MM.1S (cell line): ENCODE data around the gene B3GNT8.

Experiments
- DNase-seq: peaks from one replicate; pipeline ENCODE4 v3.0.0-alpha.2; 2015
- H2AFZ ChIP-seq: fragments of 300-600 bp; sonication (generic); 2 replicates; pipeline ENCODE4 v1.6.0; 2016; ENCODE audit warnings: antibody characterized with exemption, low read length
- H3F3A ChIP-seq: fragments of 300-600 bp; sonication (generic); 2 replicates; pipeline ENCODE4 v1.6.1; 2016; ENCODE audit warnings: mild to moderate bottlenecking, antibody characterized with exemption, low read length, moderate library complexity, mixed read lengths; ENCODE audit not compliant: insufficient read depth
- H3K27ac ChIP-seq: fragments of 300-600 bp; sonication (generic); 2 replicates; pipeline ENCODE4 v1.5.1; 2016; ENCODE audit warnings: mild to moderate bottlenecking, low read length
- H3K27me3 ChIP-seq: fragments of 300-600 bp; sonication (generic); replicated peaks from 2 replicates; pipeline ENCODE4 v1.6.0; 2016; ENCODE audit warnings: low read length; ENCODE audit not compliant: insufficient read depth
- H3K36me3 ChIP-seq: fragments of 300-600 bp; sonication (generic); replicated peaks from 2 replicates; pipeline ENCODE4 v1.6.1; 2016; ENCODE audit warnings: mild to moderate bottlenecking, low read length, mixed read lengths; ENCODE audit not compliant: insufficient read depth
- H3K4me1 ChIP-seq: fragments of 300-600 bp; sonication (generic); 2 replicates; pipeline ENCODE4 v1.6.1; 2016; ENCODE audit warnings: low read length, mixed read lengths
- H3K4me2 ChIP-seq: fragments of 300-600 bp; sonication (generic); 2 replicates; pipeline ENCODE4 v1.6.0; 2016; ENCODE audit warnings: low read depth, low read length
- H3K4me3 ChIP-seq: fragments of 300-600 bp; sonication (generic); 2 replicates; pipeline ENCODE4 v1.5.1; 2016; ENCODE audit warnings: low read length, mixed read lengths
- H3K79me2 ChIP-seq: fragments of 300-600 bp; sonication (generic); 2 replicates; pipeline ENCODE4 v1.6.1; 2016; ENCODE audit warnings: mixed run types, low read length, mixed read lengths
- H3K9ac ChIP-seq: fragments of 300-600 bp; sonication (generic); 2 replicates; pipeline ENCODE4 v1.6.1; 2016; ENCODE audit warnings: low read length, mixed read lengths
- H3K9me2 ChIP-seq: fragments of 300-600 bp; sonication (generic); replicated peaks from 2 replicates; pipeline ENCODE4 v1.6.1; 2016; ENCODE audit warnings: mild to moderate bottlenecking, low read length, mixed read lengths; ENCODE audit not compliant: insufficient read depth
- H3K9me3 ChIP-seq: fragments of 300-600 bp; sonication (generic); replicated peaks from 2 replicates; pipeline ENCODE4 v1.6.1; 2016; ENCODE audit warnings: mild to moderate bottlenecking, low read length, mixed read lengths; ENCODE audit not compliant: insufficient read depth
- H4K20me1 ChIP-seq: fragments of 300-600 bp; sonication (generic); 2 replicates; pipeline ENCODE4 v1.6.1; 2016; ENCODE audit warnings: mild to moderate bottlenecking, low read length, moderate library complexity, mixed read lengths; ENCODE audit not compliant: insufficient read depth
- EZH2 ChIP-seq: fragments of 300-600 bp; sonication (generic); optimal IDR thresholded peaks from 2 replicates; pipeline ENCODE3; 2017; ENCODE audit warnings: low read depth, mild to moderate bottlenecking, antibody characterized with exemption, low read length, mixed read lengths
- EZH2phosphoT487 ChIP-seq: fragments of 300-600 bp; sonication (generic); IDR thresholded peaks from 2 replicates; pipeline ENCODE4 v1.6.1; 2018; ENCODE audit warnings: antibody characterized with exemption, low read length
- TF ChIP-seq, protein P1 (sequence below): fragments of 300-600 bp; sonication (generic); IDR thresholded peaks from 2 replicates; pipeline ENCODE4 v1.5.1; 2016; ENCODE audit warnings: antibody characterized with exemption, low read length, mixed read lengths

B3GNT8 gene

DNA sequence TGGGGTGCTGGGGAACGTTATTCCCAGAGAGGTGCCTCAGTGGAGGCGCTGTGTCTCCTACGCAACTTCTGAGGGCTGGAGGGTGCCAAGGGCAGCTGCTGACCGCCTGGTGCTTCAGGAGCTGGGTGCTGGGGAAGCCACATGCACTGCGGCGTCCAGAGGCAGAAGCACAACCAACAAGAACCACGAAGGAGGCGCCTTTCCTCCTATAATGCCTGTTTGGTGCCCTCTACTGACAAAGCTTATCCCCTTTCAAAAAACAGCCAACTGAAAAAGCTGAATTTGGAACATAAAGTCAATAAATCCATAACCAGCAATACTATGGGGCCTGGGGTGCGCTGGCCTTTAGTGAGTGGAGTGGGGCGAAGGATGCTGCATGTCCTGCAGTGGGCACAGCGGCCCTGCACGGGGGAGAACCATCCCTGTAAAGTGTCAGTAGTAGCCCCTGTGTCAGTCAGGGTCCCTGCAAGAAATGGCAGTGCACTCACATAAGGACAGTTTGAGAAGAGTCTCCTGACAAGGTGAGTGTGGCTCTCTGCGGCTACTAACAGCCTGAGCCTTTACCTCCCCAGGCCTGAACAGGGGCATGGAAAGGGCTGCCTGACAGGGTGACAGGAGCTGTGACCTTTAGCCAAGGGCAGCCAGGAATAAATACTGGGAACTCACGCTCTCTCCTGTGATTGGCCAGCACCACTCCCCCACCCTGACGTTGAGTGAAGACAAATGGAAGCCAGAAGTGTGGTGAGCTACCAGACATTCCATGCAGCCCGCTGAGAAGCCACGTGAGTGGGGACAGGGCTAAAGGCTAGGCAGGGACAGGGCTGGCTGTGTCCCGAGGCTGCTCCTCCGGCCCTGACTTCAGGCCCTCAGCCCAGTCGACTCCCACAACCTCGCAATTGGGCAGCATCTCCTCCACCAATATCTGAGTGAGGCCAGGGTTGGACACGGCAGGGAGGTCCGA is 4.5 kb upstream of the B3GNT8 start:
- H3K27ac ChIP-seq, result no peak overlapping the region
- no peak for DNase-seq
- H3K9me2 ChIP-seq, result no peaks in the 10 kb centered on the region

DNA sequence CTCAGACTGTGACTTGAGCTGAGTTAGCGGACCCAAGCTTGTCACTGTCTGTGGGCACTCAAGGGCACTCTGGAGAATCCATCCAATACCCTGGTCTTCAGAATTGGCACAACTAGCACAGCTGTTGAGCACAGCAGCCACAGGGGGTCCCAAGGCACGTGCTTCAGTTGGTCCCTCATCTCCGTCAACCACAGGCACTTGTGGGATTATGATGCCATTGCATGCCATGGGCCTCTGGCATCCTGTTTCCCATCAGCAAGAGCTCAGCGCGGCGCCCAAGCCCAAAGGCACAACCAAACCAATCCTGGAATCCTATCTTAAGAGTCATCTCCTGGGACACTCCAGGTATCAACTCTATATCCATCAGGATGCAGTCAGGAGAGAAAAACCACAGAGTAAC is 3.7 kb upstream of the B3GNT8 start:
- no peak overlapping the region for H2AFZ ChIP-seq
- TF ChIP-seq EZH2phosphoT487 (no peak), EZH2 (no peak)
- TF ChIP-seq, protein P1, sequence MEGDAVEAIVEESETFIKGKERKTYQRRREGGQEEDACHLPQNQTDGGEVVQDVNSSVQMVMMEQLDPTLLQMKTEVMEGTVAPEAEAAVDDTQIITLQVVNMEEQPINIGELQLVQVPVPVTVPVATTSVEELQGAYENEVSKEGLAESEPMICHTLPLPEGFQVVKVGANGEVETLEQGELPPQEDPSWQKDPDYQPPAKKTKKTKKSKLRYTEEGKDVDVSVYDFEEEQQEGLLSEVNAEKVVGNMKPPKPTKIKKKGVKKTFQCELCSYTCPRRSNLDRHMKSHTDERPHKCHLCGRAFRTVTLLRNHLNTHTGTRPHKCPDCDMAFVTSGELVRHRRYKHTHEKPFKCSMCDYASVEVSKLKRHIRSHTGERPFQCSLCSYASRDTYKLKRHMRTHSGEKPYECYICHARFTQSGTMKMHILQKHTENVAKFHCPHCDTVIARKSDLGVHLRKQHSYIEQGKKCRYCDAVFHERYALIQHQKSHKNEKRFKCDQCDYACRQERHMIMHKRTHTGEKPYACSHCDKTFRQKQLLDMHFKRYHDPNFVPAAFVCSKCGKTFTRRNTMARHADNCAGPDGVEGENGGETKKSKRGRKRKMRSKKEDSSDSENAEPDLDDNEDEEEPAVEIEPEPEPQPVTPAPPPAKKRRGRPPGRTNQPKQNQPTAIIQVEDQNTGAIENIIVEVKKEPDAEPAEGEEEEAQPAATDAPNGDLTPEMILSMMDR, result no peak
- no peak overlapping the region for H3K4me3 ChIP-seq
- DNase-seq, result no peak
- H3F3A ChIP-seq, result no peaks in the 10 kb centered on the region
- H4K20me1 ChIP-seq, result no peaks in the 10 kb centered on the region
- H3K4me1 ChIP-seq, result no peaks in the 10 kb centered on the region
- no peak overlapping the region for H3K9ac ChIP-seq
- no peak overlapping the region for H3K4me2 ChIP-seq
- no peaks in the 10 kb centered on the region for H3K79me2 ChIP-seq
- H3K36me3 ChIP-seq, result no peaks in the 10 kb centered on the region
- H3K9me3 ChIP-seq, result no peaks in the 10 kb centered on the region
- no peaks in the 10 kb centered on the region for H3K9me2 ChIP-seq
- no peaks in the 10 kb centered on the region for H3K27me3 ChIP-seq
- no peak overlapping the region for H3K27ac ChIP-seq

More for the DNA sequence above, 4.5 kb upstream of the B3GNT8 start:
- H4K20me1 ChIP-seq, result no peaks in the 10 kb centered on the region
- no peak overlapping the region for H3K4me3 ChIP-seq
- H3K27me3 ChIP-seq, result no peaks in the 10 kb centered on the region
- H2AFZ ChIP-seq, result no peak overlapping the region
- H3F3A ChIP-seq, result no peaks in the 10 kb centered on the region
- H3K4me1 ChIP-seq, result no peaks in the 10 kb centered on the region
- no peaks in the 10 kb centered on the region for H3K36me3 ChIP-seq
- H3K9me3 ChIP-seq, result no peaks in the 10 kb centered on the region
- TF ChIP-seq, protein P1, result no peak
- TF ChIP-seq EZH2phosphoT487 (no peak), EZH2 (no peak)
- no peak overlapping the region for H3K4me2 ChIP-seq
- H3K9ac ChIP-seq, result no peak overlapping the region
- H3K79me2 ChIP-seq, result no peaks in the 10 kb centered on the region

DNA sequence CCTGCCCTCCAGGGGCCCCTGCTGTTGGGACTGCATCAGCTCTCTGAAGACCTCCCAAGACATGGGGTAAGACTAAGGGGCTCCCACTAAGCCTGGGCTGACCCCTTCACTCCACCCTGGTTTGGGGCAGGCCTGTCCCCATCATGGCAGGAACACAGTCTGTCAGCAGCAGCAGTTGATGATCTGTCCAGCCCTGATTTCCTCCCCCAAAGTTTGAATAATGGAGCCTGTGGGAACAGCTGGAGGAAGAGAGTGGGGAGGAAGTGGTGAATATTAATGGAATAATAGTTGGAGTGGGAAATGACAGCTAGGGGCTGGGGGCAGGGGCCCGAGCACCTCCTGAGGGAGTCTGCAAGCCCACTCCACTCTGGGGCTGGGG is 1.3 kb upstream of the B3GNT8 start:
- H3K4me2 ChIP-seq, result no peak overlapping the region
- H3F3A ChIP-seq, result no peaks in the 10 kb centered on the region
- no peak overlapping the region for H2AFZ ChIP-seq
- H3K36me3 ChIP-seq, result no peaks in the 10 kb centered on the region
- no peaks in the 10 kb centered on the region for H3K9me3 ChIP-seq
- H3K27me3 ChIP-seq, result no peaks in the 10 kb centered on the region
- H3K27ac ChIP-seq, result no peak overlapping the region
- no peaks in the 10 kb centered on the region for H3K79me2 ChIP-seq
- H4K20me1 ChIP-seq, result no peaks in the 10 kb centered on the region
- H3K4me3 ChIP-seq, result no peak overlapping the region
- DNase-seq, result no peak
- no peaks in the 10 kb centered on the region for H3K4me1 ChIP-seq
- no peaks in the 10 kb centered on the region for H3K9me2 ChIP-seq
- TF ChIP-seq EZH2 (no peak), EZH2phosphoT487 (no peak)
- TF ChIP-seq, protein P1, result no peak
- no peak overlapping the region for H3K9ac ChIP-seq
